ENCODE data around the gene NSG2.
"Not testable (repeated sequence)": the region's sequence is repeated elsewhere in the genome, so short reads cannot be mapped to it uniquely, and the experiment has no call there.

The NSG2 gene

DNA sequence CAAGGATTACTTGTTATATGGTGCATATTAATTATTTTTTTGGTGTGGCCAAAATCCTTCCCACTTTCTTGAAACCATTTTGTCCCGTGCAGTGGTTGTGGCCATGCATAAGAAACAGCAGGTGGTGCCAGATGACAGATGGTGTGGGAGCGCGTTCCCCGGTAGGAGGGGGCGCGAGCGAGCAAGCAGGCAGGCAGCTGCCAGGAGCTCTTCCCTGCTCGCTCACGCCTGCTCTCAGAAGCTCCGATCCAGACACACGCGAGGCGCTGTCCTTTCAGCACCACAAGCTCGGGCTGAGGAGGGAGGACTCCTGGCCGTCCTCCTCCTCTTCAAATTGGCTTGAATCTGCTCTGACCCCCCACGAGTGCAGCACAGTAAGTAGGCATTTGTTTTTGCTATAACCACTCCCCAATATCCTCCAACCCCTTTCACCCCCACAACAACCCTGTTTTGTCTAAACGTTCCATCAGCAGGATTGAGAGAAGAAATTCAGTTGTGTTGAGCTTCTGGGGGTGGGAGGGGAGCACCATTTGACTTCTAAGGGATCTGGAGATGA, at the start of gene NSG2:
TSS of gene NSG2 (plus strand) at position 237 of the 556 bp plus-strand sequence. CDS start 1,050 bp downstream, outside the sequence.
- DNase-seq: no peak

DNA sequence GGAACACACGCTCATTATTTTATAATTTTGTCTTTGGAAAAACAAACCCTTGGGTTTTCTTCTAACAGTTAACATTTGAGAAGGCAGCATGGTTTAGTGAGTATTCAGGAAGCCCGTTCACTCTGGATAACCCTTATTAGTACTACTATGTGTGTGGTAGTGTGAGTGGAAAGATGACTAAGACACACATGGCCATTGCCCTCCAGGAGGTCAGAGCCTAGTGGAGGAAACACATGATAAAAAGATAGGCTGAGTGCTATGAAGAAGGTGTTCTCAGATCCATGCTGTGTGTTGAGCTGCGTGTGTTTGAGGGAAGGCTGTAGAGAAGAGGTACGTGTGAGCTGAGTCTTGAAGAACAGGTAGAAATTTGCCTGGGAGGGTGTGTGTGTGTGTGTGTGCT, 48.2 kb upstream of the NSG2 start:
- no peak for DNase-seq

DNA sequence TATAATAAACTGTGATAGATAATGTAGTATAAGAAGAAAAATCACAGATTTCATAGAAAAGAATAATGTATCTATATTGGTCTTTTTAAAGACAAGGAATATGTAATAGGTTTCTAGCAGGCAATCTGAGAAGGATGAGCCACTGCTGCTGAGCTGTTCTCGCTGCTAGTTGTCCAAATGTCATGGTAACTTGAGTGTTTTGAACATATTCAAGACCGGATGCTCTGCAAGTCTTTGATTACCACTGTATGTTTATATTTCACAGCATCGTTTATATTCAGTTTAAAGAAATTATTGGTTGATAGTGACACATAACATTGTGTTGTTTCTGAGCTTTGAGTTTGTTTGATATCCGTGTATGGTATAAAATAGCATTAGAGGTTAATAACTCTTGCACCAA, 47.0 kb upstream of the NSG2 start:
- DNase-seq: no peak

DNA sequence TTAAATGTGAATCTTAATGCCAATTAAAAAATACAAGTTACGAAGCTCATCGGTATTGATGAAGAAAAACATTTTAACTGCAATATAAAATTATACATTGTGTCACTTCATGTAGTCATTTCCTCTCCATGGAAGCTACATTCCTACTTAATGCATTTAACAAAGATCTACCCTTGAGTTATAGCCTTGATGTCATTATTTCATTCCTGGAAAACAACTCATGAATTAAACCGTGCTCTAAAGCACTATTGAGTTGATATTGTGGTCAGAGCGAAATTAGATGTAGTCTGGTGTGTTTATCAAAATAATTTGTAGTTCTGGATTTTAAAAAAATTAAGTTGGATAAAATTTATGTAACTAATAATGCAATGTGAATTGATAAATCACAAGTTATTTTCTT, 45.4 kb upstream of the NSG2 start:
- DNase-seq: no peak

DNA sequence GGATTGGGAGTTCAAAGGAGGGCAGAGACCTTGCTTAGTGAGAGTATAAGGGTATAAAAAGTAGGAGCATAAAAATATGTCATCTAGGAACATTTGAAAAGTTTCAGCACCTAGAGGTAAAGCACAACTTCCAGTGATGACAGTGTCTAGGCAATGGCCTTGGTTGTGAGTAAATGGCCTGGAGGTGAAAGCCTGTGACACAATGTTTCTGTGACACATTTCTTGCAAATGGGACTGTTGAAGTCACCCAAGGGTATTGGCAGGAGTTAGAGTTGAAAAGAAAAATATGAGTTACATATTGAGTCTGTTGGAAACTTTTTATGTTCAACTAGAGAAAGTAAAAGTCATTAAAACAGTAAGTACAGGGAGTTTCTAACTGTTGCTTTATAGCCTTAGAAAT, 41.7 kb upstream of the NSG2 start:
- DNase-seq: no peak

DNA sequence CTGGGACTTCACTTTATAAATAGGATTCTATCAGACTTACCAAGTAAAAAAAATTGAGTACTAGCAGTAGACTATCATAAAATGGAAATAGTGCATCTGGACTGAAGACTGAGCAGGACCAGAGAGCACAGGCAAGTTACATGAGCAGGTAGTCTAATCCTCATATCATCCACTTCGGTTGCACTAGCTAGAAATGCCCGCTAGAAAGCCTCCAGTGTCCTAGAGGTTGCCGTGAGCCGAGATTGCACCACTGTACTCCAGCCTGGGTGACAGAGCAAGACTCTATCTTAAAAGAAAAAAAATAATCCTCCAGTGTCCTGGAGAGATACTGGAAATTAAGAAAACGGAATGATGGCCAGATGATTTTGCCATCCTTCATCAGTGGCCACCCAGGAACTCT, 36.6 kb upstream of the NSG2 start:
- no peak for DNase-seq

DNA sequence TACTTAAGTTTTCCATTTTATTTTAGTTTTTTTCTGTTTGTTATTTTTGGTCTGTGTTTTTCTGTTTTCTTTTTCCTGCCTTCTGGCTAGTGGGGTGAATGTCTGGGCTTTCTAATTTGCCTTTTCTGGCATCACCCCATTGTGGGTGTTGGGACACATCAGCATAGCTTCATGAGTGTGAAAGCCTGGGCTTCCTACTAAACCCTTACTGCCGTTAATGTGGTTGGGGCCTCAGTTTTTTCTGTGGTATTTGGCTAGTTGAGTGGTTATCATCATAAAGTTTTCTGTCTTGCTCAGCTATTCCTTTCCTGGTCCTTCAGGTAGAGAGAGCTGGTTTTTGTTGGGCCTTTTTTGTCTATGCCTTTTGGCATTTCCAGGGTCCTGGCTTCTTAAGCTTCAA, 35.1 kb upstream of the NSG2 start:
- DNase-seq: no peak

DNA sequence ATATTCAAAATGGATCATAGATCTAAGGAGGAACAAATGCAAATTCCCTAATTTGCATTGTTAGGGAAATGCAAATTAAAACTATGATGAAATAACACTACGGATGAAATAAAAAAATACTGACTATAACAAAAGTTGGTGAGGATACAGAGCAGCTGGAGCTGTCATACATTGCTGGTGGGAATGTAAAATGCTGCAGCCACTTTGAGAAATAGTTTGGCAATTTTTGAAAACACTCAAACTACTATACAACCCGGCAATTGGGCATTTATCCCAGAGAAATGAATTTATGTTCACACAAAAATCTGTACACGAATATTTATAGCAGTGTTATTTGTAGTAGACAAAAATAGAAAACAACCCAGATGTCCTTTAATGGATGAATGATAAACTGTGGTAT, 34.1 kb upstream of the NSG2 start:
- no peak for DNase-seq

DNA sequence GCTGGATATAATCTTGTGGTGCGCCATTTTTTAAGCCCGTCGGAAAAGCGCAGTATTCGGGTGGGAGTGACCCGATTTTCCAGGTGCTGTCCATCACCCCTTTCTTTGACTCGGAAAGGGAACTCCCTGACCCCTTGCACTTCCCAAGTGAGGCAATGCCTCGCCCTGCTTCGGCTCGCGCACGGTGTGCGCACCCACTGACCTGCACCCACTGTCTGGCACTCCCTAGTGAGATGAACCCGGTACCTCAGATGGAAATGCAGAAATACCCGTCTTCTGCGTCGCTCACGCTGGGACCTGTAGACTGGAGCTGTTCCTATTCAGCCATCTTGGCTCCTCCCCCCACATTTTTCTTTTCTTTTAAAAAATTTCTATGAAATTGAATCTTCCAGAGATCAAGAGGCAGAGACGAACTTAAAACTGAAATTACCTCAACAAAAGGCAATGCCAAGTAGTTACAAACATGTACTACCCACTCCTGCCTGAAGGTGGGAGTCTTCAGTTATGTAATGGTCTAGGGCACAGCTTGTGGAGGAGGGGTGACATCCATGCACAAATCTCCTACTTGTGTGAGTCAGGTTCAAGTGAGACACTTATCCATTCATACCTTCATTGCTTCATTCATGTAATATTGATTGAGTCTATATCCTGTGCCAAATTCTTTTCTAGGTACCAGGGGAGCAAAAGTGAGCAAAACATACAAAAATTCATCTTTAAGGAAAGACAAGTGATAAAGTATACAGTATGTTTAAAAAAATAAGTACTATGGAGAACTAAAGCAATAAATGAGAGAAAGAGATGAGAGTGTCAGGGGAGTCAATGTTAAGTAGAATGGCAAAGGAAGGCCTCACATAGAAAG, 25.2 kb upstream of the NSG2 start:
- not testable (repeated sequence) for DNase-seq

DNA sequence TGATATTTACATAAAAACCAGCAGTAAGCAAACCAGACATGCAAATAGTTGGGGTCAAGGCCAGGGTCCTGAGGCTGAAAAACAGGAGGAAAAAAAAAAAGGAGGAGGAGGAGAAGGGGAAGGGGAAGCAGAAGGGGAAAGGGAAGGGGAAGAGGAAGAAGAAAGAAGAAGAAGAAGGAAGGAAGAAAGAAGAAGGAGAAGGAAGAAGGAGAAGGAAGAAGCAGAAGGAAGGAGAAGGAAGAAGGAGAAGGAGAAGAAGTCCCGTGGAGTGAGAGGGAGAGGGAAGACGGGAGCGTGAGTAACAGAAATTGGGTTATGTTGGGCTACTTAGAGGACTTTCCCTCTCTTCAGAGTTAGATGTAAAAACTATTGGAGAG, 24.6 kb upstream of the NSG2 start:
- DNase-seq: no peak

DNA sequence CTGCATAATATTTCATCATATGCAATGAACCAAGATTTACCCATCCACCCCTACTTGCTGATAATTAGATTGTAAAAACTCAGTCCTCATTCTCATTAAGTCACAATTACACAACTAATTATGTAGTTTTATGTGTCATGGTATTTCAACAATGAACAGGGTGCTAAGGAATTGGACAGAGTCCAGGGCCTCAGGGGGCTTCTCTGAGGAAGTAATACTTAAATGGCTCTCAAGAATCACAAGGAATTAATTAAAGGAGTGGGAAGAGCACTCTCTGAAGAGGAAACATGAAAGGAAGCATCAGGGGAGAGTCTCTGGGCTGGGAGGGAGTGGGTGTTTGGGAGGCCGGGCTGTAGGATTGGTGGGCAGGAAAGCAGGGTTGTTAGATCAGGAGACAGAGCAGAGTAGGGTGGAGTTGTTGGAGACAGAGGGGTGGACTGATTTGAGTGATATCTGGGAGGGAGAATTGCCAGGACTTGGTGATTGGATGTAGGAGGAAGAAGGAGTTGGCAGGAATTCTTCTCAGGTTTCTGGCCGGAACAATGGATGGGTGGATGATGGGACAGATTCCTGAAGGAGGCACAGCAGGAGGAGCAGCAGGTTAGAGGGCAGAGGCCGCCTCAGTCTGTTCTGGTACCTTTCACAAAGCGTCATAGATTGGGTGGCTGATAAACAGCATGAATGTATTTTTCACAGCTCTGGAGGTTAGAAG, 23.0 kb upstream of the NSG2 start:
- no peak for DNase-seq

DNA sequence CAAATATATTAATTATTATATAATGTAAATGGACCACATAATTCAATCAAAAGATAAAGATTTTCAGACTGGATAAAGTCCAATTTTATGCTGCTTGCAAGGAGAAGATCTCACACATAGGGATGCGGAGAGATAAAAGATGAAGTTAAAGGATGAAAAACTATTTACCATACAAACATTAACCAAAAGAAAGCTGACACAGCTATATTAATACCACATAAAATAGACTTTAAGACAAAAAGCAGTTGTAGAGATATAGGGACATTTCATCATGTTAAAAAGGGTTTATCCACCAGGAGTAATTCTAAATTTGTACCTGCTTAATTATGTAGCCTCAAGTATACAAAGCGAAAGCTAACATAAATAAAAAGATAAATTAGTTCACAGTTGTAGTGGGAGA, 15.2 kb upstream of the NSG2 start:
- DNase-seq: no peak

DNA sequence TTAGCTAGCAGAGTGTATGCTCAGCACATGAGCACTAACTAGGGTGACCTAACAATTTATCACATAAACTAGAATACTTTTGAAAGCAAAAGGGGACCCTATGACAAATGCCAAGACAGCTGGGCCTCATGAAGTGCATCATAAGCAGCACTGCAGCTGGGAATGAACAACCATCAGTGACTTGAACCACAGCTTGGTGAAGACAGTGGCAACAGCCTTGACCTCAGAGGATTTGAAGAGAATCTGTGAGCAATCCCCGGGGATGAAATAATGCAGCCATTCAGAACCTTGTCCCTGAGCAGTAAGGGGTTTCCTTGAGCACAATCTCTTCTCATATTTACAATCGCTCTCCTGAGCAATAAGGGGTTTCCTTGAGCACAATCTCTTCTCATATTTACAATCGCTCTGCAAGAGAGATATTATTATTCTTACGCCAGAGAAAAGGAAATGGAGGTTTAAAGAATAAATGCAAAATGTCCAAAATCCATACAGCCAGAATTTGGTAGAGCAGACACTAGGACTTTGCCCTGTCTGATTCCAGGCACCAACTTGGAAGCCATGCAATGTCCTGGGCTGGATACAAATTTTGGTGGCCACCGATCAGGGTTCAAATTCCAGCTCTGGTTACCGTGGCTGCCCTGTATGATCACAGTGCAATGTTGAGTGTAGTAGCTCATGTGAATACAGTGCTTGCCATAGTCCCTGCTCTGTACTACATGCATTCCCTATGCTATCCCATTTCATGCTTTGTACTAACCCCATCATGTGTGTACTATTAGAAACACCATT, 846 bp upstream of the NSG2 start:
- no peak for DNase-seq

DNA sequence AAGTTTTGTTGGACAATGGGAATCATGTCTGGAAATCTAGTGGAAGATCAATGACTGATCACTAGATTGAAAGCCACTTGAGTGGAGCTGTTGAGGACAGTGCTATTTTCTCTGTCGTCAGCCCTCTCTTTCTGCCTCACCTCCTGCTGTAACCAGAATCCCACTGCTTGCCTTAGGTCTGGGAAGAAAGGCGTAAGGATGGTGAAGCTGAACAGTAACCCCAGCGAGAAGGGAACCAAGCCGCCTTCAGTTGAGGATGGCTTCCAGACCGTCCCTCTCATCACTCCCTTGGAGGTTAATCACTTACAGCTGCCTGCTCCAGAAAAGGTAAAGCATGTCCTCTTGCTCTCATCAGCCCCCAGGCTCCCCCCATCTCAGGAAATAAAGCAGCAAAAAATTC, 1.1 kb downstream of the NSG2 start:
- DNase-seq: no peak

DNA sequence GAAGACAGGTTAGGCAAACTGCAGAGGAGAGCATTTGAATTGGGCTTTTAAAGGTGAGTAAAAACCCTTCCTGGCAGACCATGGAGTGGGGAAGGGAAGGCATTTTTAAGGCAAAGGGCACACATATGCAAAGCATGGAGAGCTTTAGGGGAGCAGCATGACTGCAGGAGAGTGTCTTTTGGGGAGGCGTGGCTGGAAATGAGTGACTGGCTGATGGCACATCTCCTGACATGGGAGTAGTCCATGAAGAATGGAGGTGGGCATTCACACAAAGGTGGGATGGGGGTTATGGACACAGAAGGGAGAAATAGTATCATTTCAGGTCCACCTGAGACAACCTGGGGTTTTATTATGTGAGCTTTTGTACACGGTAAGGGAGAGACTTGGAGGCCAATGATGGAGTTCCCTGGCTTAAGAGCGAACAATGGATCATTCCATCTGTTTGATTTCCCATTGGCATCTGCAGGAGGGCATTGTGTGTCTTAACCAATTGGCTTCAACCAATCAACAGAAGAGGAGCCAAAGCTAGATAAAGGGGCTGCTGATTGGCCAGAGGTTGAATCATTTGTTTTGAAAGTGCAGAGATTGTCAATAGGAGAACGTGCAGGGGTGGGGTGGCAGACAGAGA, 2.1 kb downstream of the NSG2 start:
- DNase-seq: no peak

DNA sequence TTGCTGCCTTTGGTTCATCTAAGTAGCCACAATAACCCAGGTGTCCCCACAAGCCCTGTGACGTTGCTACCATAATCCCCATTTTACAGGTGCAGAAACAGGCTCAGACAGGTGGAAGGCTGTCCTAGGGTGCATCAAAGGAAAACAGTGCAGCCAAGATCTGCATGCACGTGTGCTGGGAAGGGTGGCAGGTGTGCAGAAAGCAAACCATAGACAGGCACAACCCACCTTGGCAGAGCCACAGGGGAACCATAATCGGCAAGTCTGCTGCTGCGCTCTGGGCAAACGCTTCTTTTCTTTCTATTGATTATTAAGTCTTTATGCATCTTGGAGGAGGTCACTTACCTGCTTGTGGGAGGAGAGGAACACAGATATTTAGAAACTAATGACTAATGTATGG, 7.1 kb downstream of the NSG2 start:
- DNase-seq: no peak

DNA sequence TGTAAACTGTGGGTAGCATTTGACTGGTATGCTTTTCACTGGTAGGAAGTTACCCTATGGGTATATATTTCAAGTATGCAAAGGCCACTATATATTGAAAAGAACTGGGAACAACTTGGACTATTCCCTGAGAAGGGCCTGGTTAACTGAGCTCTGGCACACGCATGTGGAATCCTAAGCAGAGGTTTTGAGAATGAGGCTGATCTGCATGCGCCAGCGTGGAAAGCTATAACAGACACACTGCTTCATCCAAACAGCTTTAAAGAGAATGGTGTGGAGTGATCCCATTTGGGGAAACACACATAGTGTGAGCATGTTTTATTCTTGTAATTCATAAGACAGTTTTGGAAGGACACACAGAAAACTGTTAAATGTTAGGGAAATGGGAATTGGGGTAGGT, 8.4 kb downstream of the NSG2 start:
- no peak for DNase-seq

DNA sequence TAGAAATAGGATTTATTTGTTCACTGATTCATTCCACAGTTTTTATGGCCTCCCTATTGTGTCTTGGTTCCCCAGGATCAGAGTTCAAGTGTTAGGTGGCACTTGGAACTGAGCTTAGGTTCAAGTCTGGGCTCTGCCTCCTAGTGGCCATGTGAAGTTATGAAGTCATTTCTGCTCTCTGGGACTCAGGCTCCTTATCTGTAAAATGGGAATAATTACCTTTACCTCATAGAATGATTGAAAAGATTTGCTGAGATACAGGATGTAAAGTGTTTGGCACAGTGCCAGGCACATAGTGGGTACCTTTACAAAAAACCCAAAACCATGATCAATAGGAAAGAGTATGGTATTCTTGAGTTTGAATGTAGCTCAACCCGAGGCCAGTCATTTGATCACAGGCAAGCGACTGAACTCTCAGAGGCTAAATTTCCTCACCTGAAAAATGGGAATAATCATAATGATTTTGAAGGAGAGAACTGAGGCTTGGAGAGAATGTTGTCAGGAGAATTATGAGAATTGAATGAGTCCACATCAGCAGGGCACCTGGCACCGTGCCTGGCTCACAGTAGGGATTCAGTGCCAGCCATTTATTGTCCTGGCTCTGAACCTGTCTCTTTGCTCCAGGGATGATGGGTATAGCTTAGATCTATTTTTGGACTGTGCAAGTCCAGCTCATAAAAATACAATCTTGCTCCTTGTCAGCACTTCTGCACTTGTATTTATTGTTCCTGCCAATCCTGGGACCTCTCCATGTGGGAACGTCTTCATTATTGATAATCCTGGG, 10.8 kb downstream of the NSG2 start:
- DNase-seq: no peak

DNA sequence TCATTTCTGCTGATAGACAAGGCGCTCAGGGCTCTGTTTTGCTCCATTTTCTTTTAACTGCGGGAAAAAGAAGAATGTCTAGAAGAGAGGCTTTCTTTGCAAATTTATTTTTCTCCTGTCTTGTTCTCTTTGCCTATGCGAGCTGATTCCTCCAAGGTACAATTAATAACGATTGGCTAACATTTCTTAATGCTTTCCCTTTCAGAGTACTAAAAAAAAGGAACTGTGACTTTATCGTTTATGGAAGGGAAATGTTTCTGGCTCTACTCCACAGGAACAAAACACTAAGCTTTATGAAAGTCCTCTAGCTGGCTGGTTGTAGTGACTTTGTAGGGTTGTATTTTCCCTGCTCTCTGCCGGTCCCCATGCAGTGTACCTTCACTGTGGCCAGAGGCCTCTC, 11.7 kb downstream of the NSG2 start:
- no peak for DNase-seq

DNA sequence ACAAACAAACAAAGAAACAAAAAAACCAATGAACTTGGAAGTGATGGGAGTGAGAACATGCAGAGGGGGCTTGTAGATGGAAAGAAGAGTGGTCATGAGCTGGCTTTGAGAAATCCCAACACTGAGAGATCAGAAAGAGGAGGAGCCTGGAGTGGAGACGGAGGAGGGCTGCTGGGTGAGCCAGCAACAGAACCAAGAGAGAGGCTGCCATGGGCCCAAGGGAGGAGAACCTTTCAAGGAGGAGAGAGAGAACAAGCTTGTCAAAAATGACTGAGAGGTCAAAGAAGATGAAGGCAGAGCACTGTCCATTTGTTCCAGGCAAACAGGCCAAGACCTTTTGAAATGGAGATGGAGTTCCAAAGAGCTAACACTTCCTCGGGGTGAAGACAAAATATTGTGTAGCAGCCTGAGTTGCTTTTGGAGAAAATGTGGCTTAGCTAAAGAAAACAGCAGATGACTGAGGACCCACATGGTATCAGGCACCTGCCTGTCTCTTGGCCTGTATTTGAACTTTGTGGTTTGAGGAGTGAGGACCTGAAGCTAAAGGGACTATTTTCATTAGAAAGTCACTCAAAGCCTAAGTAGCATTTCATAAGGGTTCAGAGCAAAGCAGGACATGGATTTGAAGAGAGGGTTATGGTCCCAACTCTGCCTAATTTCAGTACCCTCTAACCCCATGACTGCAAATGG, 13.1 kb downstream of the NSG2 start:
- DNase-seq: no peak

DNA sequence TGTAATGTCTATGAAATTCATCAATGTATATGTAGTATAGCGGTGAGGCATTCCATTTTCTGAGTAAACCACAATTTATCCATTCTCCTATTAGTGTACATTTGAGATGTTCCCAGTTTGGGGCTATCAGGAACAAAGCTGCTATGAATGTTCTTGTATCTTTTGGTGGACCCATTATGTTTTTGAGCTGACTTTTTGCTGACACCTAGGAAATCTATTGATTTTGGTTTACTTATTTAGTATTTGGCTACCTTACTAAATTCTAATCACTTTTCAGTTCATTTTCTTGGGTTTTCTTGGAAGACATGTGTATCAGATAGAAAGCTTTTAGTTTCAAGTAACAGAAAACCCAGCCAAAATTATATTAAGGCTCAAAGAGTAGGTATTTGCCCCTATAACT, 13.7 kb downstream of the NSG2 start:
- no peak for DNase-seq

All from CD4-positive, alpha-beta T cell treated with Interleukin-17A for 4 hours (primary cell).